Activated naive CD4-positive, alpha-beta T cell treated with anti-CD3 and anti-CD28 coated beads for 36 hours (primary cell): ENCODE results near the gene SLC9B2. TPM values are rescaled to one million over a fixed set of nuclear protein-coding genes. Genes with fewer than 3 reads are reported as not detected.

Source experiments
- CTCF ChIA-PET: fragments of 350-600 bp; sonication (Branson Sonifier 250); formaldehyde crosslinking; loops from one replicate; lab custom pipeline; 2021; ENCODE audit warnings: antibody characterized with exemption; lab: Charles Lee
- DNase-seq: peaks from one replicate; pipeline ENCODE4 v3.0.0-alpha.2; 2020
- H3K27ac Mint-ChIP-seq: one replicate; pipeline ENCODE4 v1.8.0; 2021; ENCODE audit warnings: mild to moderate bottlenecking, mixed read lengths
- H3K27me3 Mint-ChIP-seq: one replicate; pipeline ENCODE4 v1.8.0; 2021; ENCODE audit warnings: low read depth, mixed read lengths
- H3K36me3 Mint-ChIP-seq: one replicate; pipeline ENCODE4 v1.8.0; 2021; ENCODE audit warnings: low read depth, mixed read lengths
- H3K4me1 Mint-ChIP-seq: one replicate; pipeline ENCODE4 v1.8.0; 2021; ENCODE audit warnings: low read depth, mixed read lengths
- H3K4me3 Mint-ChIP-seq: one replicate; pipeline ENCODE4 v1.8.0; 2021; ENCODE audit warnings: mild to moderate bottlenecking, moderate library complexity, mixed read lengths
- H3K9me3 Mint-ChIP-seq: one replicate; pipeline ENCODE4 v1.8.0; 2021; ENCODE audit warnings: mixed read lengths
- intact Hi-C: fragments of 100-400 bp; cut with micrococcal nuclease; formaldehyde crosslinking; loops from one replicate; pipeline ENCODE4 v1.15.1; 2023
- total RNA-seq, 2 experiments: library from RNA; stranded (reverse); gene quantifications; one replicate each; pipeline ENCODE4 v1.2.3, GENCODE V29; 2021

The SLC9B2 gene
- total RNA-seq, 2 experiments from 2014 or later = 26.7 to 28.6 TPM

- DNase-seq = no peak
- H3K27ac Mint-ChIP-seq = no peak overlapping the region
- H3K4me1 Mint-ChIP-seq = peaks cover 26% of the 10 kb centered on the region
- intact Hi-C loops = loop anchor here (2.0 kb wide), 1 partner anchor 650 kb away; no protein-coding TSS in a partner anchor
- H3K36me3 Mint-ChIP-seq = no peaks in the 10 kb centered on the region
- H3K27me3 Mint-ChIP-seq = no peaks in the 10 kb centered on the region
- H3K4me3 Mint-ChIP-seq = no peak overlapping the region
- no peaks in the 10 kb centered on the region for H3K9me3 Mint-ChIP-seq
- CTCF ChIA-PET = interaction anchor here (0.9 to 2.1 kb wide), 2 partner anchors 10 to 99 kb away, joined by 3 to 11 read pairs; no protein-coding TSS in a partner anchor
These were observed 21.8 kb upstream of the SLC9B2 start for GRCh38 chr4:103098341-103098740.

GRCh38 chr4:103097112-103097511 lies 20.6 kb upstream of the SLC9B2 start:
- H3K4me3 Mint-ChIP-seq = no peak overlapping the region

GRCh38 chr4:103095080-103095479 lies 18.5 kb upstream of the SLC9B2 start:
- H3K9me3 Mint-ChIP-seq = no peaks in the 10 kb centered on the region
- peaks cover 6% of the 10 kb centered on the region for H3K36me3 Mint-ChIP-seq
- no peak overlapping the region for H3K4me3 Mint-ChIP-seq
- CTCF ChIA-PET = interaction anchor here (0.5 to 3.3 kb wide), 5 partner anchors 49 to 475 kb away, joined by 3 to 15 read pairs (median 3); no protein-coding TSS in a partner anchor
- intact Hi-C loops = no loop called here
- DNase-seq = no peak
- peaks cover 37% of the 10 kb centered on the region for H3K4me1 Mint-ChIP-seq
- no peaks in the 10 kb centered on the region for H3K27me3 Mint-ChIP-seq
- no peak overlapping the region for H3K27ac Mint-ChIP-seq

More at GRCh38 chr4:103097112-103097511, 20.6 kb upstream of the SLC9B2 start:
- H3K4me1 Mint-ChIP-seq = peaks cover 31% of the 10 kb centered on the region
- no peak overlapping the region for H3K27ac Mint-ChIP-seq
- H3K27me3 Mint-ChIP-seq = no peaks in the 10 kb centered on the region
- H3K36me3 Mint-ChIP-seq = peaks cover 3% of the 10 kb centered on the region
- DNase-seq = no peak
- no peaks in the 10 kb centered on the region for H3K9me3 Mint-ChIP-seq
- intact Hi-C loops = no loop called here
- CTCF ChIA-PET = no interaction called here

- CTCF ChIA-PET = interaction anchor here (0.5 to 5.9 kb wide), 27 partner anchors 8 to 1211 kb away, joined by 3 to 69 read pairs (median 6); partner anchors contain the start of genes BDH2 and SLC9B2
- intact Hi-C loops = loop anchor here (1.0 kb wide), 1 partner anchor 73 kb away; the partner anchor contains the start of gene SLC9B1
- no peaks in the 10 kb centered on the region for H3K9me3 Mint-ChIP-seq
- H3K4me3 Mint-ChIP-seq = no peak overlapping the region
- no peak for DNase-seq
- H3K27me3 Mint-ChIP-seq = no peaks in the 10 kb centered on the region
- H3K36me3 Mint-ChIP-seq = peaks cover 7% of the 10 kb centered on the region
- H3K4me1 Mint-ChIP-seq = peaks cover 16% of the 10 kb centered on the region
- no peak overlapping the region for H3K27ac Mint-ChIP-seq
These were observed 15.7 kb upstream of the SLC9B2 start for GRCh38 chr4:103092245-103092644.

GRCh38 chr4:103091601-103092223 lies 15.2 kb upstream of the SLC9B2 start:
- H3K36me3 Mint-ChIP-seq = peaks cover 13% of the 10 kb centered on the region
- peak; percentile 62 for DNase-seq
- no peak overlapping the region for H3K27ac Mint-ChIP-seq
- no peak overlapping the region for H3K4me3 Mint-ChIP-seq
- peaks cover 11% of the 10 kb centered on the region for H3K4me1 Mint-ChIP-seq
- no peaks in the 10 kb centered on the region for H3K9me3 Mint-ChIP-seq
- intact Hi-C loops = loop anchor here (1.0 to 2.0 kb wide), 7 partner anchors 45 to 835 kb away; partner anchors contain the start of gene SLC9B1
- CTCF ChIA-PET = interaction anchor here (0.5 to 5.9 kb wide), 37 partner anchors 8 to 1212 kb away, joined by 3 to 69 read pairs (median 5); partner anchors contain the start of genes BDH2 and SLC9B2
- H3K27me3 Mint-ChIP-seq = no peaks in the 10 kb centered on the region

- CTCF ChIA-PET = interaction anchor here (0.6 to 5.9 kb wide), 6 partner anchors 8 to 65 kb away, joined by 3 to 69 read pairs (median 7); partner anchors contain the start of gene BDH2
- Mint-ChIP-seq H3K4me1 (peaks cover 10% of the 10 kb centered on the region), H3K9me3 (no peaks in the 10 kb centered on the region), H3K27me3 (no peaks in the 10 kb centered on the region), H3K4me3 (no peak overlapping the region), H3K36me3 (peaks cover 14% of the 10 kb centered on the region), H3K27ac (no peak overlapping the region)
- no peak for DNase-seq
- intact Hi-C loops = no loop called here
These were observed 12.9 kb upstream of the SLC9B2 start for GRCh38 chr4:103089481-103089880.

- Mint-ChIP-seq H3K4me3 (no peak overlapping the region), H3K4me1 (peaks cover 1% of the 10 kb centered on the region), H3K27ac (no peak overlapping the region), H3K36me3 (peaks cover 11% of the 10 kb centered on the region), H3K9me3 (no peaks in the 10 kb centered on the region), H3K27me3 (no peaks in the 10 kb centered on the region)
- intact Hi-C loops = no loop called here
- DNase-seq = no peak
- CTCF ChIA-PET = no interaction called here
These were observed 10.0 kb upstream of the SLC9B2 start for GRCh38 chr4:103086551-103086950.

- Mint-ChIP-seq H3K36me3 (peaks cover 10% of the 10 kb centered on the region), H3K27me3 (no peaks in the 10 kb centered on the region), H3K4me1 (no peaks in the 10 kb centered on the region), H3K4me3 (no peak overlapping the region), H3K27ac (no peak overlapping the region), H3K9me3 (no peaks in the 10 kb centered on the region)
- no peak for DNase-seq
- intact Hi-C loops = no loop called here
- CTCF ChIA-PET = no interaction called here
These were observed 9.1 kb upstream of the SLC9B2 start for GRCh38 chr4:103085555-103086196.

GRCh38 chr4:103079621-103080020 lies 3.1 kb upstream of the SLC9B2 start:
- CTCF ChIA-PET = interaction anchor here (0.6 to 5.9 kb wide), 4 partner anchors 12 to 217 kb away, joined by 3 to 46 read pairs (median 6); partner anchors contain the start of gene BDH2
- Mint-ChIP-seq H3K4me3 (no peak overlapping the region), H3K4me1 (peaks cover 30% of the 10 kb centered on the region), H3K9me3 (no peaks in the 10 kb centered on the region), H3K27ac (no peak overlapping the region), H3K27me3 (no peaks in the 10 kb centered on the region), H3K36me3 (peaks cover 10% of the 10 kb centered on the region)
- no peak for DNase-seq
- intact Hi-C loops = loop anchor here (5.0 kb wide), 2 partner anchors 452 to 647 kb away; no protein-coding TSS in a partner anchor

- Mint-ChIP-seq H3K4me1 (peaks cover 47% of the 10 kb centered on the region), H3K27me3 (no peaks in the 10 kb centered on the region), H3K9me3 (no peaks in the 10 kb centered on the region), H3K4me3 (peak overlapping the region; percentile 82), H3K36me3 (peaks cover 20% of the 10 kb centered on the region), H3K27ac (peak overlapping the region; percentile 98)
- intact Hi-C loops = loop anchor here (1.0 to 5.0 kb wide), 11 partner anchors 23 to 686 kb away; partner anchors contain the start of genes BDH2, CENPE, CISD2 and MANBA
- CTCF ChIA-PET = interaction anchor here (0.7 to 2.7 kb wide), 4 partner anchors 15 to 31 kb away, joined by 3 to 11 read pairs (median 5); partner anchors contain the start of gene BDH2
- DNase-seq = peak; percentile 62
These were observed 441 bp downstream of the SLC9B2 start for GRCh38 chr4:103075894-103076746.

- Mint-ChIP-seq H3K36me3 (peaks cover 22% of the 10 kb centered on the region), H3K27me3 (no peaks in the 10 kb centered on the region), H3K4me3 (peak overlapping the region; percentile 82), H3K4me1 (peaks cover 50% of the 10 kb centered on the region), H3K9me3 (no peaks in the 10 kb centered on the region), H3K27ac (peak overlapping the region; percentile 98)
- intact Hi-C loops = loop anchor here (1.0 to 5.0 kb wide), 5 partner anchors 29 to 643 kb away; partner anchors contain the start of gene SLC9B1
- CTCF ChIA-PET = interaction anchor here (0.7 to 2.7 kb wide), 4 partner anchors 16 to 30 kb away, joined by 3 to 11 read pairs (median 4); no protein-coding TSS in a partner anchor
- no peak for DNase-seq
These were observed 1.1 kb downstream of the SLC9B2 start for GRCh38 chr4:103075435-103075893.
